ENCODE data around the gene LTBP3. TPM values are rescaled to one million over a fixed set of nuclear protein-coding genes. Genes with fewer than 3 reads are reported as not detected.

LTBP3 gene
- polyA plus RNA-seq, 1 experiment, result 25.3 TPM

GRCh38 chr11:65599216-65599954 is 41.2 kb upstream of the LTBP3 start:
- Histone ChIP-seq H3K27me3 (ENCODE audit: control insufficient read depth, insufficient read depth, low read length) (no peaks in the 10 kb centered on the region), H3K9me3 (ENCODE audit: control insufficient read depth, insufficient read depth, low read length) (no peaks in the 10 kb centered on the region), H3K27ac (ENCODE audit: low read depth, low read length) (no peak overlapping the region), H3K4me3 (ENCODE audit: low read depth, low read length) (no peak overlapping the region)
- ChIA-PET CTCF (no interaction called here), POLR2A (no interaction called here)
- no peak for TF ChIP-seq CTCF (IDR thresholded peaks at IDR 0.05; ENCODE audit: low read depth, low read length)
- no peak for DNase-seq (ENCODE audit: low read depth, low spot score)

GRCh38 chr11:65598258-65598699 is 40.1 kb upstream of the LTBP3 start:
- no peak for DNase-seq (ENCODE audit: low read depth, low spot score)
- TF ChIP-seq CTCF (IDR thresholded peaks at IDR 0.05; ENCODE audit: low read depth, low read length), result no peak
- Histone ChIP-seq H3K9me3 (ENCODE audit: control insufficient read depth, insufficient read depth, low read length) (no peaks in the 10 kb centered on the region), H3K27me3 (ENCODE audit: control insufficient read depth, insufficient read depth, low read length) (no peaks in the 10 kb centered on the region), H3K27ac (ENCODE audit: low read depth, low read length) (no peak overlapping the region), H3K4me3 (ENCODE audit: low read depth, low read length) (no peak overlapping the region)
- ChIA-PET CTCF (no interaction called here), POLR2A (no interaction called here)

GRCh38 chr11:65596520-65596919 is 38.4 kb upstream of the LTBP3 start:
- TF ChIP-seq CTCF (IDR thresholded peaks at IDR 0.05; ENCODE audit: low read depth, low read length), result no peak
- no peak overlapping the region for H3K4me3 ChIP-seq (ENCODE audit: low read depth, low read length)
- ChIA-PET POLR2A (interaction anchor here (0.7 kb wide), 1 partner anchor 56 kb away, joined by 3 read pairs; no protein-coding TSS in a partner anchor), CTCF (no interaction called here)
- no peaks in the 10 kb centered on the region for H3K27me3 ChIP-seq (ENCODE audit: control insufficient read depth, insufficient read depth, low read length)
- no peak for DNase-seq (ENCODE audit: low read depth, low spot score)
- H3K27ac ChIP-seq (ENCODE audit: low read depth, low read length), result no peak overlapping the region
- no peaks in the 10 kb centered on the region for H3K9me3 ChIP-seq (ENCODE audit: control insufficient read depth, insufficient read depth, low read length)

GRCh38 chr11:65595543-65596281 is 37.6 kb upstream of the LTBP3 start, which contains the start of gene KCNK7:
Gene KCNK7, minus strand, starts transcription at chr11:65595800. Its CDS starts 28 bp downstream, at chr11:65595772.
- no peak for DNase-seq (ENCODE audit: low read depth, low spot score)
- no peak for TF ChIP-seq CTCF (IDR thresholded peaks at IDR 0.05; ENCODE audit: low read depth, low read length)
- POLR2A ChIA-PET, result interaction anchor here (1.3 to 1.5 kb wide), 2 partner anchors 9 to 19 kb away, joined by 4 read pairs; no protein-coding TSS in a partner anchor
- CTCF ChIA-PET, result interaction anchor here (2.7 to 3.8 kb wide), 2 partner anchors 18 to 54 kb away, joined by 17 to 48 read pairs; no protein-coding TSS in a partner anchor
- Histone ChIP-seq H3K27me3 (ENCODE audit: control insufficient read depth, insufficient read depth, low read length) (no peaks in the 10 kb centered on the region), H3K27ac (ENCODE audit: low read depth, low read length) (no peak within 1 kb of the TSS), H3K9me3 (ENCODE audit: control insufficient read depth, insufficient read depth, low read length) (no peaks in the 10 kb centered on the region), H3K4me3 (ENCODE audit: low read depth, low read length) (no peak within 1 kb of the TSS)
